ENCODE data around the gene RAB27A.

DNA sequence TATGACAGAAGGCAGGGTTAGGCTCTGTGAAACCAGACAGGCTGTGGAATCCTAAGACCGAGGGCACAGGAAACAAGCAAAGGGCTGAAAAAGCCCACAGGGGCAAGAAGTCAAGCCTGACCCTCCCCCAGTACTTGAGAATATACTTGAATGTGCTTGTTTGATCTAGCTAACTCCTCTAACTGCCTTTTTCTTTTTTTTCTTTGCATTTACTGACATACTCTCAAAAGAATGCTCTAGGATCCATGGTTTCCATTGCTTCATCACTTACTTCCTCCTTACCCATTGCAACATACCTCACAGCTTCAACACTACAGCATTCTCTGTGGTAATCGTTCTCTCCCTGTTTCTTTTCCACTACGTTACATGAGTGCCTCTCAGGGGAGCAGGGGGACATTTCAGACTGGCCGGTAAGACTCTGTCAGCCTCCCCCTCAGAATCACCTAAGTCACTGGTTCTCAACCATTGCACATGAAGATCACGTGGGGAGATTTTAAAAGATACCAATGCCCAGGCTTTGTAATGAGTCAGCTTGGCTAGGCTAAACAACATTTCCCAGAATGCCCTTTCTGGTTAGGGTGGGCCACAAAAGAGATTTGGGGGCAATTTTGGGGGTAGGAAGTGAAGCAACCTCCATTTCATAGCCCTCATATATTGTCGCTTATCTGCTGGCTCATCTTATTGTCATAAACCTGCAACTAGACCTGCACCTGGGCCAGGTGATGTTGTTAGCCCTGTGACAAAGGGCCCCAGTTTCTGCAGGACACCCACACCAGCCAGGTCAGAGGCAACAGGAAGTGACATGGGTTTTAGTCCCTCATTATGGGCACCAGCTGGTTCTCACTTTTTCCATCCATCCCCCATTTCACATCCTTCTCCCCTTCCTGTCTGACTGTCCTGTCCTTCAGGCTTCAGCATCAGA lies 68.3 kb downstream of the RAB27A start:
- TF ChIP-seq POLR2A (IDR thresholded peaks at IDR 0.05) (no peak), EP300 (IDR thresholded peaks at IDR 0.05) (peak in 1 of 2 donors; percentile 86)
- TF ChIP-seq, protein P1, sequence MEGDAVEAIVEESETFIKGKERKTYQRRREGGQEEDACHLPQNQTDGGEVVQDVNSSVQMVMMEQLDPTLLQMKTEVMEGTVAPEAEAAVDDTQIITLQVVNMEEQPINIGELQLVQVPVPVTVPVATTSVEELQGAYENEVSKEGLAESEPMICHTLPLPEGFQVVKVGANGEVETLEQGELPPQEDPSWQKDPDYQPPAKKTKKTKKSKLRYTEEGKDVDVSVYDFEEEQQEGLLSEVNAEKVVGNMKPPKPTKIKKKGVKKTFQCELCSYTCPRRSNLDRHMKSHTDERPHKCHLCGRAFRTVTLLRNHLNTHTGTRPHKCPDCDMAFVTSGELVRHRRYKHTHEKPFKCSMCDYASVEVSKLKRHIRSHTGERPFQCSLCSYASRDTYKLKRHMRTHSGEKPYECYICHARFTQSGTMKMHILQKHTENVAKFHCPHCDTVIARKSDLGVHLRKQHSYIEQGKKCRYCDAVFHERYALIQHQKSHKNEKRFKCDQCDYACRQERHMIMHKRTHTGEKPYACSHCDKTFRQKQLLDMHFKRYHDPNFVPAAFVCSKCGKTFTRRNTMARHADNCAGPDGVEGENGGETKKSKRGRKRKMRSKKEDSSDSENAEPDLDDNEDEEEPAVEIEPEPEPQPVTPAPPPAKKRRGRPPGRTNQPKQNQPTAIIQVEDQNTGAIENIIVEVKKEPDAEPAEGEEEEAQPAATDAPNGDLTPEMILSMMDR (IDR thresholded peaks at IDR 0.05), result no peak

Measured in tibial nerve (tissue), 4 donors.